SU-DHL-6 (cell line): ENCODE data around the gene TUBGCP6.
A peak's percentile ranks its signal among the peaks of the same experiment; 100 is the strongest.

Experiments used
- H2AFZ ChIP-seq: fragments of 200-600 bp; sonication (generic); 2 replicates; pipeline ENCODE4 v1.6.1; 2014; ENCODE audit warnings: low read depth, mild to moderate bottlenecking, moderate library complexity, mixed read lengths, antibody characterized with exemption, low read length; ENCODE audit not compliant: severe bottlenecking
- H3F3A ChIP-seq: fragments of 200-600 bp; shearing (Covaris generic); 2 replicates; pipeline ENCODE4 v1.6.0; 2016; ENCODE audit warnings: antibody characterized with exemption, mild to moderate bottlenecking; ENCODE audit not compliant: insufficient read depth
- H3K27ac ChIP-seq: fragments of 200-600 bp; sonication (generic); 2 replicates; pipeline ENCODE4 v1.5.1; 2016; ENCODE audit warnings: low read depth, mild to moderate bottlenecking, low read length, moderate library complexity, mixed read lengths
- H3K27me3 ChIP-seq: fragments of 200-600 bp; sonication (generic), shearing (Covaris generic); 2 replicates; pipeline ENCODE4 v1.6.0; 2014; ENCODE audit warnings: mild to moderate bottlenecking, low read length
- H3K36me3 ChIP-seq: fragments of 200-600 bp; sonication (generic); 2 replicates; pipeline ENCODE4 v1.6.1; 2014; ENCODE audit warnings: mild to moderate bottlenecking, low read length, mixed read lengths
- H3K4me2 ChIP-seq: fragments of 300-600, 200-600 bp; shearing (Covaris generic), sonication (generic); 2 replicates; pipeline ENCODE4 v1.6.0; 2014; ENCODE audit warnings: low read length, low read depth, mild to moderate bottlenecking; ENCODE audit not compliant: poor library complexity, severe bottlenecking
- H3K4me3 ChIP-seq: fragments of 200-600 bp; sonication (generic); 2 replicates; pipeline ENCODE4 v1.5.1; 2014; ENCODE audit warnings: antibody characterized with exemption, low read length, mild to moderate bottlenecking, mixed read lengths; ENCODE audit not compliant: insufficient read depth, poor library complexity, severe bottlenecking
- H3K79me2 ChIP-seq: fragments of 200-600 bp; sonication (generic); 2 replicates; pipeline ENCODE4 v1.6.1; 2014; ENCODE audit warnings: mild to moderate bottlenecking, low read length, moderate library complexity; ENCODE audit not compliant: insufficient read depth
- H3K9ac ChIP-seq: fragments of 200-600 bp; sonication (generic); 2 replicates; pipeline ENCODE4 v1.7.0; 2014; ENCODE audit warnings: mild to moderate bottlenecking, low read length
- H3K9me2 ChIP-seq: fragments of 200-600 bp; sonication (generic); replicated peaks from 2 replicates; pipeline ENCODE4 v1.6.1; 2014; ENCODE audit warnings: low read length; ENCODE audit not compliant: insufficient read depth
- H3K9me3 ChIP-seq: fragments of 200-600 bp; sonication (generic); 2 replicates; pipeline ENCODE4 v1.6.1; 2014; ENCODE audit warnings: low read length, mixed read lengths; ENCODE audit not compliant: insufficient read depth
- H4K20me1 ChIP-seq: fragments of 200-600 bp; sonication (generic); 2 replicates; pipeline ENCODE4 v1.6.1; 2014; ENCODE audit warnings: low read depth, mild to moderate bottlenecking, antibody characterized with exemption, low read length, moderate library complexity, mixed read lengths
- EZH2phosphoT487 ChIP-seq: fragments of 200-600 bp; sonication (generic), shearing (Covaris generic); conservative IDR thresholded peaks from 2 replicates; pipeline ENCODE4 v1.6.1; 2018; ENCODE audit warnings: mild to moderate bottlenecking, antibody characterized with exemption, low read length, moderate library complexity, mixed read lengths
- TF ChIP-seq, protein P1 (sequence below): fragments of 200-600 bp; sonication (generic); IDR thresholded peaks from one replicate; pipeline ENCODE4 v1.5.1; 2017; ENCODE audit warnings: antibody characterized with exemption, mild to moderate bottlenecking, low read length, moderate library complexity; ENCODE audit not compliant: insufficient read depth, poor library complexity, severe bottlenecking

TUBGCP6 gene

DNA sequence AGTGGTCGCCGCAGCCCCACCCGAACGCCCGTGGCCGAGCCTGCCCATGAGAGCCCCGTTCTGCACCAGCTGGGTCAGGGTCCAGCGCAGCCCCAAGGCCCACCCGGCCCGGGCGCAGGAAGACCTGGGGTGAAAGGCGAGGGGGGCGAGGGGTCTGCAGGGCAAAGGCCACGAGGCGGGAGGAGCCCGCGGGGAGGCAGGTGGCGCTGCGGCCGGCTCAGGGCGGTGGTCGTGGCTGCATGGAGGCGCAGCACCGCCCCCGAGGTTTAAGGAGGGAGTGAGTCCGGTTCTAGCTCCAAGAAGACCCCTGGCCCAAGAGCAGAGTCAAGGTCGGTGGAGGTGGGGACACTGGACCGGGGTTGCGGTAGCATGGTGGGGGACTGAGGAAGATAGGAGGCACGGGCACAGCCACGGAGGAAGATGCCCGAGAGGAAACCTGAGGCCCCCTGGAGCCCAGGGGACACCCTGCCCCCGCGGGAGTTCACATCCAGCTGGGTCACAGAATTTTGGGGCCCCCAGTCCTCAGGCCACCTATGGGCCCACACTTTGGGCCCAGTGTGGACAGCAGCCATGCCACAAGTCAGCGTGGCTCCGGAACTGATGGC is 6.8 kb upstream of the TUBGCP6 start:
- Histone ChIP-seq H2AFZ (no peak overlapping the region), H3K36me3 (no peaks in the 10 kb centered on the region), H3K27ac (peak overlapping the region; percentile 74), H3K79me2 (0 out of 2 replicates have a peak, but pooled peaks cover 7% of the 10 kb centered on the region), H4K20me1 (no peaks in the 10 kb centered on the region), H3F3A (peaks cover 18% of the 10 kb centered on the region; the same call in 1 of the 2 replicates), H3K9ac (peak overlapping the region; percentile 87), H3K4me3 (peak overlapping the region; percentile 85), H3K4me2 (peak overlapping the region; percentile 76), H3K9me2 (no peaks in the 10 kb centered on the region), H3K27me3 (no peaks in the 10 kb centered on the region), H3K9me3 (no peaks in the 10 kb centered on the region)
- TF ChIP-seq, protein P1, sequence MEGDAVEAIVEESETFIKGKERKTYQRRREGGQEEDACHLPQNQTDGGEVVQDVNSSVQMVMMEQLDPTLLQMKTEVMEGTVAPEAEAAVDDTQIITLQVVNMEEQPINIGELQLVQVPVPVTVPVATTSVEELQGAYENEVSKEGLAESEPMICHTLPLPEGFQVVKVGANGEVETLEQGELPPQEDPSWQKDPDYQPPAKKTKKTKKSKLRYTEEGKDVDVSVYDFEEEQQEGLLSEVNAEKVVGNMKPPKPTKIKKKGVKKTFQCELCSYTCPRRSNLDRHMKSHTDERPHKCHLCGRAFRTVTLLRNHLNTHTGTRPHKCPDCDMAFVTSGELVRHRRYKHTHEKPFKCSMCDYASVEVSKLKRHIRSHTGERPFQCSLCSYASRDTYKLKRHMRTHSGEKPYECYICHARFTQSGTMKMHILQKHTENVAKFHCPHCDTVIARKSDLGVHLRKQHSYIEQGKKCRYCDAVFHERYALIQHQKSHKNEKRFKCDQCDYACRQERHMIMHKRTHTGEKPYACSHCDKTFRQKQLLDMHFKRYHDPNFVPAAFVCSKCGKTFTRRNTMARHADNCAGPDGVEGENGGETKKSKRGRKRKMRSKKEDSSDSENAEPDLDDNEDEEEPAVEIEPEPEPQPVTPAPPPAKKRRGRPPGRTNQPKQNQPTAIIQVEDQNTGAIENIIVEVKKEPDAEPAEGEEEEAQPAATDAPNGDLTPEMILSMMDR: no peak
- TF ChIP-seq EZH2phosphoT487: no peak

DNA sequence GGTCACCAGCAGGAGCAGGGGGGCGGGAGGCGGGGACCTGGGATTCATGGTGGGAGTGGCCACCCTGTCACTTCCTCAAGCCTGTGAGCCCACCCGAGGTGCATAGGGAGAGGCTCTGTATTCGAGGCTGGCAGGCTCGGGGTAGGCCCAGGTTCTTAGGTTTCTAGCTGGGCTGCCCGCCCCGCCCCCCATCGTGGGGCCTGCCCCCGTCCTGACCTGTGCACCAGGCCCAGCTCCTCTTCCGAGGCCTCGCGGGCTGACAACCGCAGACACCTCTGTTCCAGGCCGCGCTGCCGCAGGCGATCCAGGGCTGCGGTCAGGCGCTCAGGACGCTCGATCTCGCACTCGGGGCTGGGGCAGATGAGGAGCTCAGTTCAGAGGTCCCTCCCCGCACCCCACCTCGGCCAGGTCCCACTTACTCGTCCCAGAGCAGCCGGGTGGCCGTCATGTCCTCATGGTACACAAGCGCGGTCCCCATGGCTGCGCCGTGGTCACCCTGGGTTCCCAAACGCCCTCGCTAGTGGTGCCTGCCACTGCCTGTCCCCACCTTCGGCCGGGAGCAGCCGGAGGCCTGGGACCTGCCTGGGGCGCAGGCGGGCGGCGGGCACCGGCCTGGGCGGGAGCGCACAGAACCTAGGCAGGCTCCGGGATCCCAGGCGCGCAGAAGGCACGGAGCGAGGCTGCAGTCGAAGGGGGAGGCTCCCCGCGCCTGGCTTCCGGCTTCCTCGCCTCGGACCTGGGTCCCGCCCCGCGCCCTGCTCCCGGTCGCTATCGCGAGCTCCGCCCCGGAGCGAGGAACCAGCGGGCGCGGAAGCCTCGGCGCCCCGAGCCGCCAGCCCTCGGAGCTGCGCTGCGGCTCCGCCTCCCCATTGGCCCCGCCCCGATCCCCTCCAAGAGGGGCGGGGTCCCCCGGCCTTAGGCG is 6.0 kb upstream of the TUBGCP6 start, which contains the start of gene HDAC10:
TSS of gene HDAC10 (minus strand) at position 711 of the 922 bp plus-strand sequence. CDS start at position 478, 233 bp downstream.
- peak within 1 kb of the TSS; percentile 74 for H3K27ac ChIP-seq
- 0 out of 2 replicates have a peak, but pooled peaks cover 7% of the 10 kb centered on the region for H3K79me2 ChIP-seq
- H3K27me3 ChIP-seq: no peaks in the 10 kb centered on the region
- H4K20me1 ChIP-seq: no peaks in the 10 kb centered on the region
- peaks cover 18% of the 10 kb centered on the region; the same call in 1 of the 2 replicates for H3F3A ChIP-seq
- TF ChIP-seq, protein P1: no peak
- TF ChIP-seq EZH2phosphoT487: no peak
- peak within 1 kb of the TSS; percentile 18 for H2AFZ ChIP-seq
- H3K36me3 ChIP-seq: no peaks in the 10 kb centered on the region
- H3K4me2 ChIP-seq: peak within 1 kb of the TSS; percentile 76
- H3K9ac ChIP-seq: peak within 1 kb of the TSS; percentile 87
- H3K9me2 ChIP-seq: no peaks in the 10 kb centered on the region
- H3K4me3 ChIP-seq: peak within 1 kb of the TSS; percentile 85
- H3K9me3 ChIP-seq: no peaks in the 10 kb centered on the region

DNA sequence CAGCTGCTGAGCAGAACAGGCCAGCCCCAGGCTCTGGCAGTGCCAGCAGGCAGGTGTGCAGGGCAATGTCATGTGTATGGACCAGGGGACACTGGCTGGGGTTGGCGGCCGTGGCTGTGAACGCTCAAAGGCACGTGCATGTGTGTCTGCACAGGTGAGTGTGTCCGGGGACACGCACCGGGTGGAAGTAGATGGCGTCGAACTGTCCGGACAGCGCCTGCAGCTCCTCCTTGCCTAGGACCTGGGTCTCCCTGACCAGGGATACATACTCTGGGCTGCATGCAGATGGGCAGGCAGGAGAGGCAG is 5.4 kb upstream of the TUBGCP6 start:
- Histone ChIP-seq H3K4me3 (peak overlapping the region; percentile 85), H3K9me3 (no peaks in the 10 kb centered on the region), H3K9me2 (no peaks in the 10 kb centered on the region), H3K4me2 (peak overlapping the region; percentile 76), H2AFZ (no peak overlapping the region), H3K27ac (peak overlapping the region; percentile 74), H3K27me3 (no peaks in the 10 kb centered on the region), H3K9ac (peak overlapping the region; percentile 87), H3K36me3 (no peaks in the 10 kb centered on the region), H4K20me1 (no peaks in the 10 kb centered on the region), H3K79me2 (0 out of 2 replicates have a peak, but pooled peaks cover 7% of the 10 kb centered on the region), H3F3A (peaks cover 18% of the 10 kb centered on the region; the same call in 1 of the 2 replicates)
- TF ChIP-seq, protein P1: no peak
- TF ChIP-seq EZH2phosphoT487: no peak
